DLD1 (cell line): ENCODE measurements around the gene SARS1.
"Not testable (repeated sequence)": the region's sequence is repeated elsewhere in the genome, so short reads cannot be mapped to it uniquely, and the experiment has no call there.

Experiments
- in situ Hi-C: cut with HindIII; loops from 2 replicates; pipeline ENCODE4 v1.10.0; 2017; ENCODE audit warnings: low sequenced_read_pairs

The SARS1 gene

DNA sequence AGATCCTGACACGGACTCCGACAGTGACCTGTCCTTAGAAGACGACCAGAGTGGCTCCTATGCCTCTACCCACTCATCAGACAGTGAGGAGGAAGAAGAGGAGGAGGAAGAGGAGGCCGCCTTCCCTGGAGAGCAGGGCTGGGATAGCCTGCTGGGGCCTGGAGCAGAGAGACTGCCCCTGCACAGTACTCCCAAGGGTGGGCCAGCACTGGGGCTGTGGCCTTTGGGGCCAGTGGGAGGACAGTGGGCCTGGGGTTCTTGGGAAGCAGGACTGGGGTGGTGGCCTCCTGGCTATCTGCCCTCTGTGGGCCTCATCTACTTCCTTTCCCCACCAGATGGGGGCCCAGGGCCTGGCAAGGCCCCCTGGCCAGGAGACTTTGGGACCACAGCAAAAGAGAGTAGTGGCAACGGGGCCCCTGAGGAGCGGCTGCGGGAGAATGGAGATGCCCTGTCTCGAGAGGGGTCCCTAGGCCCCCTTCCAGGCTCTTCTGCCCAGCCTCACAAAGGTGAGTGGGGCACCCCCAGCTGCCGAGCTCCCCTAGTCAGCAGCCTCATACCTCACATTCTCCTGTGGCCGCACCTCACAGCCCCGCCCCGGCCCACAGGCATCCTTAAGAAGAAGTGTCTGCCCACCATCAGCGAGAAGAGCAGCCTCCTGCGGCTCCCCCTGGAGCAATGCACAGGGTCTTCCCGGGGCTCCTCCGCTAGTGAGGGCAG, 59.3 kb downstream of the SARS1 start:
- in situ Hi-C loops: loop anchor here (10.0 kb wide), 1 partner anchor 132 kb away; no protein-coding TSS in a partner anchor

DNA sequence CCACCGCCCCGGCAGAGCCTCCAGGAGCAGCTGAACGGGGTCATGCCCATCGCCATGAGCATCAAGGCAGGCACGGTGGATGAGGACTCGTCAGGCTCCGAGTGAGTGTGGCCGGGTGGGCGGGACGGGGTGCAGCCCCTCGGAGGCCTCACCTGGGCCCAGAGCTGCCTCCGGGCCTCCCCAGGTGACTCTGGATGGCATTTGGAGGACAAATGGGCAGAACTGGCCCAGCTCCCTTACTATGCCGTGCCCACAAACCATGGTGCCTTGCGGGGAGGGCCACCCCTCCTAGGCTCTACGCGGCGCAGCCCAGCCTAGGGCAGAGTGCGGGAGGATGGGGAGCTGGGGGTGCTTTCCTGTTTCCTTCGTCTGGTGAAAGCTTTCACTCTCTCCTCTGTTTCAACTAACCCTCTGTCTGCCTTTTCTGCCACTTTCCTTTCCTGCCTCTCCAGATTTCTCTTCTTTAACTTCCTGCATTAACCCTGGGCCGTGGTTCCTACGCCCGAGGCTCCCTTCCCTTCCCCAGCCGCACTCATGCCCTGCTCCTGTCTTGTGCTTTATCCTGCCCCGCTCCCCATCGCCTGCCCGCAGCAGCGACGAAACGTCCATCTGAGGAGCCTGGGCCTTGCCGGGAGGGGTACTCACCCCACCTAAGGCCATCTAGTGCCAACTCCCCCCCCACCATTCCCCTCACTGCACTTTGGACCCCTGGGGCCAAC, 60.0 kb downstream of the SARS1 start:
- in situ Hi-C loops: loop anchor here (10.0 kb wide), 1 partner anchor 131 kb away; no protein-coding TSS in a partner anchor

DNA sequence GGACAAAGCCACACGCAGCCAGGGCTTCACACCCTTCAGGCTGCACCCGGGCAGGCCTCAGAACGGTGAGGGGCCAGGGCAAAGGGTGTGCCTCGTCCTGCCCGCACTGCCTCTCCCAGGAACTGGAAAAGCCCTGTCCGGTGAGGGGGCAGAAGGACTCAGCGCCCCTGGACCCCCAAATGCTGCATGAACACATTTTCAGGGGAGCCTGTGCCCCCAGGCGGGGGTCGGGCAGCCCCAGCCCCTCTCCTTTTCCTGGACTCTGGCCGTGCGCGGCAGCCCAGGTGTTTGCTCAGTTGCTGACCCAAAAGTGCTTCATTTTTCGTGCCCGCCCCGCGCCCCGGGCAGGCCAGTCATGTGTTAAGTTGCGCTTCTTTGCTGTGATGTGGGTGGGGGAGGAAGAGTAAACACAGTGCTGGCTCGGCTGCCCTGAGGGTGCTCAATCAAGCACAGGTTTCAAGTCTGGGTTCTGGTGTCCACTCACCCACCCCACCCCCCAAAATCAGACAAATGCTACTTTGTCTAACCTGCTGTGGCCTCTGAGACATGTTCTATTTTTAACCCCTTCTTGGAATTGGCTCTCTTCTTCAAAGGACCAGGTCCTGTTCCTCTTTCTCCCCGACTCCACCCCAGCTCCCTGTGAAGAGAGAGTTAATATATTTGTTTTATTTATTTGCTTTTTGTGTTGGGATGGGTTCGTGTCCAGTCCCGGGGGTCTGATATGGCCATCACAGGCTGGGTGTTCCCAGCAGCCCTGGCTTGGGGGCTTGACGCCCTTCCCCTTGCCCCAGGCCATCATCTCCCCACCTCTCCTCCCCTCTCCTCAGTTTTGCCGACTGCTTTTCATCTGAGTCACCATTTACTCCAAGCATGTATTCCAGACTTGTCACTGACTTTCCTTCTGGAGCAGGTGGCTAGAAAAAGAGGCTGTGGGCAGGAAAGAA, 61.1 kb downstream of the SARS1 start:
- in situ Hi-C loops: loop anchor here (10.0 kb wide), 1 partner anchor 130 kb away; no protein-coding TSS in a partner anchor

DNA sequence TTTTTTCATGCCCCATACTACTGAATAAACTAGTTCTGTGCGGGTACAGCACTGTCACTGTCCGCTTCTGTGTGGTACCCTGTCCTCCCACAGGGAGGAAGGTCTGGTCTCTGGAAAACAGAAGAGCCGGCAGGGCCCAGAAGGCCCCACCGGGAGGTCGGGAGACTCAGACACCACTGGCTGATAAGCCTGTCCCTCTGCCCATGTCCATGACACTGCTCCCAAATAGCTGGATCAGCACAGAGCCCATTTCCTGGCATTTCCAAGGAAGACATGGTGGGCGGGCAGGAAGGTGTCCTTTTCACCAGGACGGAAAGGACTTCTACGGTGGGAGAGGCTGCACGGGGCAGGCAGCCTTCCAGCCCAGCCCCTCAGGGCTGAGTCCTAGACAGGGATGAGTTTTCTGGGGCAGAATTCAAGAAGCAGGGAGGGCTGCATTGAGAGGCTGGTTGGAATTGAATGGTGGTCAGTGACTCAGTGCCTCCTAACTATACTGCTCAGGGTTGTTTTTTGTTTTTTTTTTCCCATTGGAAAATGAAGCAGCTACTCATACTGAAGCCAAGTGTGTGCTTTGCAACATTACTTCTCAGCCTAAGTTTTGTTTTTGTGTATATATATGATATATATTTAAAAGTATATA, 62.1 kb downstream of the SARS1 start:
- in situ Hi-C loops: loop anchor here (10.0 kb wide), 1 partner anchor 129 kb away; no protein-coding TSS in a partner anchor

DNA sequence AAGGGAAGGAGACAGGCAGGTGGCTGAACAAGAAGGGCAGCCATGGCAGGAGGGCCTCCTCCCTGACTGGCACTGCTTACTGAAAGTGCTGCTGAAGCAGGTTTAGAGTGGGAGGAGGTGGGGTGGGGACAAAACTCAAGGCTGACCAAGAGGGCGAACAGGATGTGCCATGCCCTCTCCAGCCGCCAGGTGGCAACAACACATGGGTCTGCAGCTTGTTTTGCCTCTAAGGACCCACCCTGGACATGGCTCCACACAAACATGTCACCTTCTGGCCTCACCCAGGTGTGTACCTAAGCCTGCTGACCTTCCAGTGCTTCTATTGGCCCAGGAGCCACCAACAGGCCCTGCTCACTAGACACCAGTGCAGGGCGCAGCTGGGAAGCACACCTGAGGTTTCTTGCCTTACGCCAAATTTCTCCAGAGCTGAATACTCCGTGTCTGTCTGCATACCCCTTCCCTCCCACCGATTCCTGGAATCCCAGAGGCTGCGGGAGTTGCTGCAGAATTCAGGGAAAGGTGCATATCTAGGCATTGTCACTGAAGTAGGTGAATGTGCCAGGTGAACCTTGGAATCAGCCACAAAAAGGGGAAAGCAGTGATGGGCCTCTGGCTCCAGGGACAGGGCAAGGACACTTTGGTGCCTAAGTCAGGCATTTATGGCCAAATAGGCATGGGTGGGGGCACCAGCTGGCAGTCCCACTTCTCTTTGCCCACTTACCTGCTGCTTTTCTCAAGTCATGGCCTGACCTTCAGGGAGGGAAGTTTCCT, 63.9 kb downstream of the SARS1 start:
- in situ Hi-C loops: loop anchor here (10.0 kb wide), 1 partner anchor 127 kb away; no protein-coding TSS in a partner anchor

DNA sequence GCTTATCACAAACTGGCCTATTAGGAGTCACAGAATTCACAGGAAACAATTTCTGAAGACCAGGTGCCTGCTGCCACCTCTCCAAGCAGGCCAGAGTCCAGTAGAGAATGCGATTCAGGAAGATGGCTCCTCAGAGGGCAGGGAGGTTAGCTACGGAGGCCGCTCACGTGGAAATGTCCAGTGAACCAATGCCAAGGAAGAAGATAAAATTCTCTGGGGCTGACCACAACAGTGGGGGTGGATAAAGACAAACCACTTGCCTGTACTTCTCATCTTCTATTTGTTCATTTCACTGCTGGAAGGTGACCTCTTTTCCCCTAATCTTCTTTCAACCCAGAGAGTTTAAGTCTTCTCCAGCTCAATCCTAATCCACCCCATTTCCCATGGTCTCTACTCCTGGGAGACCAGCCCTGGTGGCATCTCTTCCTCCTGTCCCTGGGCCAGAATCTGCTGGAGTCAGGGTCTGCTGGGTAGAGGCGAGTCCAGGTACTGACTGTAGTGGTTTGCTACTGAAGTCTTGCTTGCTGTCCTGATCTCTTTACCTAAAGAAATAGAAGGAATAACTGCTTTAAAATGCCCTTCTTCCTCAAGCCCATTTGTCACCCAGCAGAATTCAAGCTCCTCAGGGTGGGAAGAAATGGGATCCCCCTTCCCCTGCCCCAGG, 66.0 kb downstream of the SARS1 start:
- in situ Hi-C loops: loop anchor here (10.0 kb wide), 1 partner anchor 125 kb away; no protein-coding TSS in a partner anchor

DNA sequence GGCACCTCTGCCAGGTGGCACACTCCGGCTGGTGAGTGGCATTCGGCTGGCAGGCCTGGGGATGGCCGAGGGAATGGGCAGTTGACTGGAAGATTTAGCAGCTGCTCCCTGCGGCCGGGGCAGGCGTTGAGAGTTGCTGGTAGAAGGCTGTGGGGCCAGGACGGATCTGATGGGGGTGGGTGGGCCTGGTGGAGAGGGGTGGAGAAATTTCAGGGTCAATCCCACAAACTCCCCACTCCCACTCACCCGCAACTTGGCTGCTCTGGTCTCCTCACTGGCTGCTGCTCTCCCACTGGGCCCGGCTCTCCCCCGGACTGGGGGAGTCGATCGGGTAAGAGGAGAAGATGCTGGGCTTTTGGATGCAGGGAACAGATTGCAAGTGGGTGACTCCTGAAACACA, 67.1 kb downstream of the SARS1 start:
- in situ Hi-C loops: no loop called here

DNA sequence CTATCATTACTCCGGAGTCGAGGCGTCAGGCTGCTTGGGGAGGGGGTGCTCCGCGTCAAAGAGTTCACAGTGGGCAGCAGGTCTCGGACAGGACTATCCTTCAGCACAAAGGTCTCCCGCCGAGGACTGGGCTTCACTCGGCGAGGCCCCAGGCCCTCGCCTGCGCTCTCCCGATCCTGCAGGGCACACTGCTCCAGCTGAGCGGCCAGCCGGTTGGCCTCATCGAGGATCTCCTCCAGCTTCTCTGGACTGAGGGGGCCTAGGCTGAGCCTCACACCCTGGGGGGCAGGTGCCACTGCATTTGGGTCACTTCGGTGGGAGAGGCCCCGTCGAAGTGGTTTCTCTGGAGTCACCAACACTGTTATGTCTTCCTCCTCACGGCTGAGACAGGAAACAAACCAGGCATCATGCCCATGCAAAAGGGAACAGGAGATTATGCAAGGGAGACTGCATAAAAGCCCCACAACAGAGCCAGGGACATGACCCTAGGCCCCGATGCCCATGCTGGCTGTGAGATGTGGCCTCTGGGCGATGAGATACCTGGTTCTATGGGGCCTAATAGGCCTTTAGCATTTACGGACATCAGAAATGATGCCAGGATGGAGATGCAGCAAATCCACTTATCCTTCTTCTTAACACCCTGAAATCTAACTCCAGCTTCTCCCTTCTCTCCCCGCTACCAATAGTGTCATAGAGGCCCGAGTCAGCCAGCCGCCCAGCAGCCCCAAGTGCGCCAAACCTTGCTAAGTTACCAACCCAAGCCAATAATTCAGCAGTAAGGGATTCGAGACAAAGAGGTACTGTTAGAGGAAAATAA, 68.2 kb downstream of the SARS1 start:
- in situ Hi-C loops: no loop called here

DNA sequence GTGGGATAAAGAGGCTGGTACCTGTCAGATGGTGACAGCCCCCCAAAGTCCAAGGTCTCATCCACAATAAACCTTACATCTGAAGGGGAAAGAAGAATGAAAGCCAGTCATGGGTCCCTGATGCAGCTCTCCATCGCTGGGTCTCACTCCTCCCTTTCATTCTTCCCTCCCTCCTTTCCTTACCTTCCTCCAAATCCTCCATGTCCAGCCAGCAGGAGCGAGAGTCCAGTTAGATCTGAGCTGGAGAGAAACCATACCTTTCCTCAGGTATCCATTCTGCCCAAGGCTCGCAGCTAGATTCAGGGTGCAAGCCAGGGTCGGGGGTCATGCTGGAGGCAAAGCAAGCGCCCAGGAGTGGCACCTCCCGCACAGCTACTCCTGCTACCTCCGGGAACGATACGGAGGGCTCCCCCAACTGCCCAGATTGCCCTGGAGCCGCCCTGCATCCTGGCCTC, 68.8 kb downstream of the SARS1 start:
- in situ Hi-C loops: no loop called here

DNA sequence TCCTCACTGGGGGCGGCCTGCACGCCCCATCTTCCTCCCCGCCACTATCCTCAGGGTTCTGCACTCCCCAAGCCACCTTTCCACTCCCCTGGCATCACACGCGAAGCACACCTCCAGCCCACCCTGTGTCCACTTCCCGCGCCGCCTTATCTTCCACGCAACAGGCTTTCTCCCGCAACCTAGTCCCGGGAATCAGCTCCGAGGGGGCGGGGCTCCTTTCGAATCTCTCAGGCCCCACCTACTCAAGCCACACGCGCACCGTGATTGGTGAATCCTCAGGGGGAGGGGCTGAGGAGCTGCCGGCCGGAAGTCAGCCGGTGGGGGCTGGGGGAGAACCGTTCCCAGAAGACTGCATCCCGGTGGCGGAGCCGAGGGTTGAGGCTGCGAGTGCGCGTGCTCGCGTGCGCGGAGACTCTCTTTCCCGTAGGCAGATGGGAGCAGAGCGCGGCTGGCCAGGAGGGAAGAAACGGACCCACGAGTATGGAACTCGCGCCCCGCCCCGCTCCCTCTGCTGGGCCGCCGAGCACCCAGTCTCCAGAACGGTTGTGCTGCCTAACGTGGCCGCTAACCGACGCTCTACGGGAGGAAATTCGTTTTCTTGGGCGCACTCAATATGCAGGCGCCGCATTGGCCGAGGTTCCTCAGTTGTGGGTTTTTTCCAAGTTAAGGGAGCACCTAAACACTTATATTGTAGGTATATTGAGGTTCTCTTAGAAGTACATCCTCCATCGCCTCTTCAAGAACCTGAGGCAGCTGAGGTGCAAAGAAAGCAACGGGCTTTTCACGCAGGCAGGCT, 69.4 kb downstream of the SARS1 start, which contains the start of gene PSRC1:
TSS of gene PSRC1 (minus strand) at position 194 of the 796 bp plus-strand sequence.
- in situ Hi-C loops: no loop called here

DNA sequence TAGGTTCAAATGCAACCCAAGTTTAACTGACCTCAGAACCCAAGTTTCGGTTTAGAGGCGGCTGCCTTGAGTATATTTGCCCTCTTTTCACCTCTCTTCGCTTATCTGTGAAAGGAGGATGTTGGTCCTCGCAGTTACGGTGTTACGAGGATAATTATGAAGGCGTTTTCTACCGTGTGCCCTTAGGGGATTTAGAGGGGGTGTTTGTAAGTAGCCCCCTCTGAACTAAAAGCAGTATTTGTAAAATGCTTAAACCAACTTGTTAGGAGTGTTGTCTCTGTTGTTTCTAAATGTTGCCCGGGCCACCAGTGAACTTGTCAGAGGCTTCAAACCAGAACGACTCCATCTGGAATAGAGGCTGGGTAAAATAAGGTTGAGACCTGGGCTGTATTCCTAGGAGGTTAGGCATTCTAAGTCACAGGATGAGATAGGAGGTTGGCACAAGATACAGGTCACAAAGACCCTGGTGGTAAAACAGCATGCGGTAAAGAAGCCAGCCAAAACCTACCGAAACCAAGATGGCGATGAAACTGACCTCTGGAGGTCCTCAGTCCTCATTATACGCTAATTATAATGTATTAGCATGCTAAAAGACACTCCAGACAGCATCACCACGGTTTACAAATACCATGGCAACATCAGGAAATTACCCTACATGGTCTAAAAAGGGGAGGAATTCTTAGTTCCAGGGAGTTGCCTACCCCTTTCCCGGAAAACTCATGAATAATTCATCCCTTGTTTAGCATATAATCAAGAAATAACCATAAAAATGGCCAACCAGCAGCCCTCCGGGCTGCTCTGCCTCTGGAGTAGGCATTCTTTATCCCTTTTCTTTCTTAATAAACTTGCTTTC, 70.3 kb downstream of the SARS1 start:
- in situ Hi-C loops: no loop called here

DNA sequence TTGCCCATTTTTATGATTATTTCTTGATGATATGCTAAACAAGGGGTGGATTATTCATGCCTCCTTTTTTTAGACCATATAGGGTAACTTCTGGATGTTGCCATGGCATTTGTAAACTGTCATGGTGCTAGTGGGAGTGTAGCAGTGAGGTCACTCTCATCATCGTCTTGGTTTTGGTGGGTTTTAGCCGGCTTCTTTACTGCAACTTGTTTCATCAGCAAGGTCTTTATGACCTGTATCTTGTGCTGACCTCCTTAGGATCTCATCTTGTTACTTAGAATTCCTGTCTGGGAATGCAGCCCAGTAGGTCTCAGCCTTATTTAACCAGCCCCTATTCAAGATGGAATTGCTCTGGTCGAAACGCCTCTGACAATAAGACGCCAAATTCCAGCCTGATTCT, 73.0 kb downstream of the SARS1 start:
- in situ Hi-C loops: not testable (repeated sequence)
